ENCODE measurements around the gene NOXRED1.

NOXRED1 gene

DNA sequence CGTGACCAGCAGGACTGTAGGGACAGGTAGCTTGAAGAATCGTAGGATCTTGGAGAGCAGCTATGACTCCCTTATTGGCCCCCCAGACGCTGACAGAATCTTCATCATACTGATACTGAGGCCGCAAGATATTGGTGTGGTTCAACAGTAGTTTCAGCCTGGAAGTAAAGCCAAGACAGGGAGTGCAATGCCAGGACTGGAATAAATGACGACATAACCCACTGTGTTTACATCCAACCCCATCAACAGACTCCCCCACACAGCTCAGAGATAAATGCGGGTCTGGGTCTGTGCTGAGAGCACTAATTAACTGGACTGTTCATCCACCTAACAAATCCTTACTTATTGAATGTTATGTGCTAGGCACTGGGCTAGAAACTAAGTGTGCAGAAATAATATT lies 16.6 kb downstream of the NOXRED1 start:
- no peak for DNase-seq

DNA sequence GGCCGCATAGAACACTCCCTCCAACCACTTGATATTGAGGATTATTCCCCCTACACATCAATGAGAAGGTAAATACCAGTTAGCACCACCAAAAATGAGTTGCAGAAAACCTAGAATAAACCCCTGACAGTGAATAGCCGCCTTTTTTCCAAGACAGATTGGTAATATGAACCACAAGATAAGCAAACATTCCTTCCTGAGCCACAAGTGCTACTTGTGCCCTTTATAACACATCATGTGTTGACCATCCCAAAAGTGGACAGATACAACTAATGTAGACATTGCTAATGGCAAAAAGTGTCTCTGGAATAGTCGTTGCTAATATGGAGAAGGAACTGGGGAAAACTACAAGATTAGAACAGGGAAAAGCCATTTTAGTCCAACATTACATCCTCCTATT lies 17.2 kb downstream of the NOXRED1 start:
- DNase-seq = no peak

DNA sequence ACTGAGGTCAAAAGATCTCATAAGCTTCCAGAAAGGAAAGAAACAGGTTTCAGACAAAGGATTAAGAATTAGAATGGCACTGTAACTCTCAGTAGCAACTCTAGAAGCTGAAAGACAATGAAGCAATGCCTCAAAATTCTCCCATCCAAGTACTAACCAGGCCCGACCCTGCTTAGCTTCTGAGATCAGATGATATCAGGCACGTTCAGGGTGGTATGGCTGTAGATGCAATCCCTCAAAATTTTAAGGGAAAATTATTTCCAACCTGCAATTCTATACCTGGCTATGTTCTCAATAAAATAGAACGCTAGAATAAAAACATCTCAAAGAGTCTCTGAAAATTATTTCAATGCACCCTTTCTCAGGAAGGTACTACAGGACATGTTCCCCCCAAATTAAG lies 19.6 kb downstream of the NOXRED1 start:
- no peak for DNase-seq

GRCh38 chr14:77400216-77400615 lies 23.1 kb downstream of the NOXRED1 start:
- DNase-seq = no peak

GRCh38 chr14:77390188-77390587 lies 33.1 kb downstream of the NOXRED1 start:
- DNase-seq = no peak

GRCh38 chr14:77378701-77379100 lies 44.6 kb downstream of the NOXRED1 start:
- DNase-seq = no peak

GRCh38 chr14:77377502-77377844 lies 45.9 kb downstream of the NOXRED1 start:
- DNase-seq = no peak

- peak; percentile 91 for DNase-seq
Measured at GRCh38 chr14:77376771-77377501, 46.4 kb downstream of the NOXRED1 start, which contains the start of the genes SAMD15 and TMED8. SAMD15 (plus strand) TSS chr14:77377379; CDS start chr14:77377419, 40 bp downstream. TMED8 (minus strand) TSS chr14:77377094; CDS start chr14:77377053, 41 bp downstream.

DNA sequence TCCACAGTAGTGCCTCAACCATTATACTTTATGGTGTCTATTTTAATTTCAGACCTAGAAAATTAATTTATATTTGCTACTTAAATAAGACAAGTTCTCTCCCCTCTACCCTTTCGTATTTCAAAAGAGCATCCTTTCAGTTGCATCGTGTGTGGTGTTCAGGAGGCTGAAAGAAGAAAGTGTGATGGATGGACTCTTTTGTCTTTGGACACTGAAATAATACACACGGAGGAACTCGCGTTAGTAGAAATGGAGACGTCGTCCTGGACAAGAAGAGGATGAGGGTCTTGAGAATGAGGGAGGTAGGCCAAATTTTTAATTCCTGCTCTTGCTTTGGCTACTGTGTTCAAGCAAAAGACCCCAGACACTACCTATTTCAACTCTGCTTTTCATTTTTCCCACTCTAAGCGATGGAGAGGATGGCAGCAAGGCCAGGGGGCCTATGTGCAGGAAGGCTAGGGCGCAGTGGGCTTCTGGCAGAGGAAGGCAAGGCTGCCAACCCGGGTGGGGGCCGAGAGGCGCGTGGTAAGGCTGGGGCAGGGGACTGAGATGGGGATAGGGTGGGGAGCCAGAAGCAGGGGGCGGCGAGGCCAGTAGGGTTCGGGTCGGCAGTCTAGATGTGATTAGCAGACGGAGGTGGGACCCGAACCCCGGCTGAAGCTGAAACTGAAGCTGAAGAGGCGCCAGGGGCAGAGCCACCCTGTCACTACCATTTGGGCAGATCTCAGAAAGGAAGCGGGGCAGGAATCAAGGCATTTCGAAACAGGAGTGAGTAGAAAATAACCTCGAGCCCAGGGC lies 47.2 kb downstream of the NOXRED1 start:
- DNase-seq = no peak

- DNase-seq = no peak
Measured at GRCh38 chr14:77375164-77375950, 48.0 kb downstream of the NOXRED1 start.

DNA sequence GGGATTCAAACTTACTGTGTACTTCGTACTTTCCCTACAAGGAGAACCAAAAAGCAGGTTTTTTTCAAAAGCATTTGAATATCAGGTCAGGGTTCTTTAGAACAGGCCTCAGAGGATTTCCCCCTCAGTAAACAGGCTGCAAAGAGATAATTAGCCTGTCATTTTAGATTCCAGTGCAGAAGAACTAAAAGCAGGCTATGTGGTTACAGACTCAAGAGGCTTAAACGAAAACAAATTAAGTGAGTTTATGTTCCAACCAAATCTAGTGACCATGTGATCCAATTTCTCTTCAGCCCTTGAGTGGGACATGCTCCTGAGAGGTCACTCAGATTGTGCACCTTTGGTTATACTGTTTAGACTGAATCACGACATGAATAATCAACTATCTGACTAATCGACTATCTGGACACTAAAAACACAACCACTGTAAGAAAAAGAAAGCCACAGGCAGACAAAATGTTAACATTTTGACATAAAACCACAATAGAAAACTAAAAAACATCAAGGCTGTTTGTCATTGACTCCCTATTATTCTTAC lies 51.0 kb downstream of the NOXRED1 start:
- DNase-seq = no peak

- no peak for DNase-seq
Measured at GRCh38 chr14:77369285-77369684, 54.0 kb downstream of the NOXRED1 start.

DNA sequence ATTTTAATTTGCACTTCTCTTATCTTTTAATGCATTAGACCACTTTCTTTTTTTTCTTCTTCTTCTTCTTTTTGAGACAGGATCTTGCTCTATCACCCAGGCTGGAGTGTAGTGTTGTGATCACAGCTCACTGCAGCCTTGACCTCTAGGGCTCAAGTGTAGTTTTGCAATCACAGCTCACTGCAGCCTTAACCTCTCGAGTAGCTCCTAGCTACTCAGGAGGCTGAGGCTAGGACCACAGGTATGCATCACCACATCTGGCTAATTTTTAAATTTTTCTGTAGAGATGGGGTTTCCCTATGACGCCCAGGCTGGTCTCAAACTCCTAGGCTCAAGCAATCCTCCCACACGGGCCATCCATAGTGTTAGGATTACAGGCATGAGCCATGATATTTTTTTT lies 59.2 kb downstream of the NOXRED1 start:
- no peak for DNase-seq

- DNase-seq = no peak
Measured at GRCh38 chr14:77359626-77360025, 63.7 kb downstream of the NOXRED1 start.

DNA sequence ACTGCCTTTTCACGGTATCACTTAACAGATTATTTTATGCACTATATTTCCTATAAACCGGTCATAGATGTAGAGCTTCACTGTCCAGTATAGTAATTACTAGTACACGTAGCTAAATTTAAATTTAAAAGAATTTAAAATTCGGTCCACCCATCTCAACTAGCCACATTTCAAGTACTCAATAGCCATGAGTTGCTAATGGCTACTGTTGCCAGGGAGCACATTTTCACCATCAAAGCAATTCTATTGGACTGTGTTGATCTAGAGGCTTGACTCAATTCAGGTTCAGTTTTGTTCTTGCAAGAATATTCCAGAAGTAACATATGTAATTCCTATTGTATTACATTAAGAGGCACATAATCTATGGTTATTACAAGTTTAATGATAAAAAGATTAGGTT lies 66.4 kb downstream of the NOXRED1 start:
- DNase-seq = no peak

GRCh38 chr14:77355811-77356210 lies 67.5 kb downstream of the NOXRED1 start:
- DNase-seq = no peak

- DNase-seq = no peak
Measured at GRCh38 chr14:77353469-77354141, 69.7 kb downstream of the NOXRED1 start.

DNA sequence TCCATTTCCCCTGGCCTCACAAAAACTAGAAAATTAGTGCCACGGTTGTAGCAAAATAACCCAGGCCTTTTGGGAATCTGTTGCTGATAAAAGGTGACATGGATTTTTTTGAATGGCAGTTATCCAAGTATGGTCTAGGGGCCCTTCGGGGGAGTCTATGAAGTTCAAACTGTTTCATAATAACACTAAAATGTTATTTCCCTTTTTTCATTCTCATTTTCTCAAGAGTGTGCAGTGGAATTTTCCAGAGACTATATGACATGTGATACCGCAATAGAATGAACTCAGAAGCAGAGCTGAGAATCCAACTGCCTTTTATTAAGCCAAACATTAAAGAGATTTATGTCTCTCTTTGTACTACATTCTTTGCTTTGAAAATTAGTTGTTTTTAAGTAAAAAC lies 75.6 kb downstream of the NOXRED1 start:
- DNase-seq = no peak

DNA sequence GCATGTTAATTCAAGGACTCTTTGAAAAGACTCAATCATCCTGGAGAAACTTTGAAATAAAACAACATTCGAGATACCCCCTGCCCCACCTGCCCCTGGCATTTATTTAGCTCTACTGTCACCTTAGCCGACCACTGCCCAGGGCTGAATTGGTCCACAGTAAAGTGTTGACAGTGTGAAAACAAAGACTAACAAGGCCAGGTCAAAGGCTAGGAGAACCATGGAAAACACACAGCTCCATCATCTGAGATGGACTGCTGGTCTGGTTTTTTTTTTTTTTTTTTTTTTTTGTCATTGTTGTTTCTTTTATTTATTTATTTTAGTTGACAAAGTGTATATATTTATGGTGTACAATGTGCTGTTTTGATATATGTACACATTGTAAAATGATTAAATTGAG lies 76.8 kb downstream of the NOXRED1 start:
- no peak for DNase-seq

GRCh38 chr14:77344377-77344996 lies 78.8 kb downstream of the NOXRED1 start:
- no peak for DNase-seq
